Suprapubic skin (tissue), 4 donors: ENCODE data around the gene F10.

Experiments
- EP300 ChIP-seq: sonication (generic); formaldehyde crosslinking; IDR thresholded peaks from one replicate; pipeline ENCODE4 v1.6.1; 2017; ENCODE audit warnings: antibody characterized with exemption
- POLR2A ChIP-seq, 2 donors: fragments of 450-650 bp; IDR thresholded peaks; one replicate each; pipeline ENCODE4 v1.6.1; 2017; ENCODE audit warnings: antibody characterized with exemption in 2 of 2, mild to moderate bottlenecking in 2 of 2, moderate library complexity in 2 of 2
- POLR2AphosphoS5 ChIP-seq, 3 donors: sonication (generic); formaldehyde crosslinking; IDR thresholded peaks; one replicate each; pipeline ENCODE4 v1.6.1; 2017; ENCODE audit warnings: antibody characterized with exemption in 3 of 3
- TF ChIP-seq, protein P1 (sequence below), 2 donors: fragments of 200-600 bp in 1 of 2; fragments of 450-650 bp in 1 of 2; sonication (generic) in 1 of 2; IDR thresholded peaks; one replicate each; pipeline ENCODE4 v1.5.1; 2016 to 2019; ENCODE audit warnings: antibody characterized with exemption in 2 of 2, mild to moderate bottlenecking in 1 of 2, moderate library complexity in 1 of 2

DNA sequence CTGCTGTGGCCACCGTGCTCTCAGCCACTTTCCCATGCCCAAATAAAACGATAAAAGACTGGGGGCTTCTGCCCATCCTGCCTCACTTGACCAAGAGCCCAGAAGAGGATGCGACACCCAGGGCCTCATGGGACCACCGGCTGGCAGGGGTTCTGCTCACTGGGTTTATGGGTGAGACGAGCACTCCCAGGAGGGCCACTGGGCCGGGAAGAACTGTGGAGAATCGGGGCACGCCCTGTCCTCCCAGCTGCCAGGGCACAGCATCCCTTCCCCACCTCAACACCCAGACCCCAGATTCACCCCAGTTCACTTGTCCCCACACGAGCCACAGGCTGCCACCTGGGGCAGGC lies 4.7 kb upstream of the F10 start:
- TF ChIP-seq EP300, result no peak
- TF ChIP-seq, protein P1, sequence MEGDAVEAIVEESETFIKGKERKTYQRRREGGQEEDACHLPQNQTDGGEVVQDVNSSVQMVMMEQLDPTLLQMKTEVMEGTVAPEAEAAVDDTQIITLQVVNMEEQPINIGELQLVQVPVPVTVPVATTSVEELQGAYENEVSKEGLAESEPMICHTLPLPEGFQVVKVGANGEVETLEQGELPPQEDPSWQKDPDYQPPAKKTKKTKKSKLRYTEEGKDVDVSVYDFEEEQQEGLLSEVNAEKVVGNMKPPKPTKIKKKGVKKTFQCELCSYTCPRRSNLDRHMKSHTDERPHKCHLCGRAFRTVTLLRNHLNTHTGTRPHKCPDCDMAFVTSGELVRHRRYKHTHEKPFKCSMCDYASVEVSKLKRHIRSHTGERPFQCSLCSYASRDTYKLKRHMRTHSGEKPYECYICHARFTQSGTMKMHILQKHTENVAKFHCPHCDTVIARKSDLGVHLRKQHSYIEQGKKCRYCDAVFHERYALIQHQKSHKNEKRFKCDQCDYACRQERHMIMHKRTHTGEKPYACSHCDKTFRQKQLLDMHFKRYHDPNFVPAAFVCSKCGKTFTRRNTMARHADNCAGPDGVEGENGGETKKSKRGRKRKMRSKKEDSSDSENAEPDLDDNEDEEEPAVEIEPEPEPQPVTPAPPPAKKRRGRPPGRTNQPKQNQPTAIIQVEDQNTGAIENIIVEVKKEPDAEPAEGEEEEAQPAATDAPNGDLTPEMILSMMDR (IDR thresholded peaks at IDR 0.05), result no peak
- no peak for TF ChIP-seq POLR2AphosphoS5 (IDR thresholded peaks at IDR 0.05)
- no peak for TF ChIP-seq POLR2A (IDR thresholded peaks at IDR 0.05)
